HG03354 (cell line): Measurements from ENCODE around the gene MT3.
"Not testable (repeated sequence)": the region's sequence is repeated elsewhere in the genome, so short reads cannot be mapped to it uniquely, and the experiment has no call there.

Experiments
- ATAC-seq: cut with Tn5 transposase; IDR thresholded peaks from one replicate; pipeline ENCODE4 v1.9.1; 2021; ENCODE audit warnings: mild to moderate bottlenecking; ENCODE audit not compliant: unreplicated experiment, poor library complexity, severe bottlenecking

Gene MT3

DNA sequence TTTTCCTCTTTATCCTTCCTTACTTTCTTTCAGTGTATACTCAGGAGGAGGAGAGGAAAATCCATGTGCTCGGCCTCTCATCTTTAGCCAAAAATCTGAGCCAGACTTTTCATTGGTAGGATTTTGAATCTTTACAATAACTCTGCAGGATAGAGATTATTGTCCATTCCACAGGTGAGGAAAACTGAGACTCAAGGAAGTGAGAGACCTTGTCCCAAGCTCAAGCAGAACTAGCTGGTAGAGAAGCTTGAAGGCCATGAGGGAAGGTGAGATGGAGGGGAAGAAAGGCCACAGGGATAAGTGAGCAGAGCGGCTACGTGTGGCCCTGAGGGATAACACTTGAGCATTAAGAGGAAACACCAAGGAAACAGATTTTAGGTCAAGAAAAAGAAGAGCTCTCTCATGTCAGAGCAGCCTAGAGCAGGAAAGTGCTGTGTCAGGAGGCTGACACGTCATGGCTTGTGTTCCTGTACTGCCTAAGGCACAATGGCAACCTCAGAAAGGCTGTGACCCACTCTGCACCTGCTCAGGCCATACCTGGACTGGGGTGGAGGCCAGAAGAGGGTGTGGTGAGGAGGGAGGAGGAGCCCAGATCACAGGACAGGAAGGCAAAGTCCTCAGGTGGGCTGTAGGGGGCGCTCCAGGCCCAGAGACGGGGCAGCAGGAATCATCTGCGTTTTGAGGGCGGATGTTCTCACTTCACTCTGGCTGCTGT is 12.6 kb upstream of the MT3 start:
- ATAC-seq: peak; percentile 94

DNA sequence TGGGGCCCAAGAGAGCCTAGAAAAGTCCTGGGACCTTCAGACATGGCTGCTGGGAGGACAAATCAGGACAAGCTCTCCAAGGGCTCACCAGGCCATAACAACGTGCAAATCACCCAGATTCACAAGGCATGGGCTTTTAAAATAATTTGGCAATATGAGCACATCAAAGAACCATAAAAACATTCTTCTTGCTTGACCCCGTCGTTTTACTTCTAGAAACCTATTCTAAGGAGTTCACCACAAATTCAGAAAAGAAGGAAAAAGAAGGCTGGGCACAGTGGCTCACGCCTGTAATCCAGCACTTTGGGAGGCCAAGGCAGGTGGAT is 12.1 kb upstream of the MT3 start:
- ATAC-seq: no peak

DNA sequence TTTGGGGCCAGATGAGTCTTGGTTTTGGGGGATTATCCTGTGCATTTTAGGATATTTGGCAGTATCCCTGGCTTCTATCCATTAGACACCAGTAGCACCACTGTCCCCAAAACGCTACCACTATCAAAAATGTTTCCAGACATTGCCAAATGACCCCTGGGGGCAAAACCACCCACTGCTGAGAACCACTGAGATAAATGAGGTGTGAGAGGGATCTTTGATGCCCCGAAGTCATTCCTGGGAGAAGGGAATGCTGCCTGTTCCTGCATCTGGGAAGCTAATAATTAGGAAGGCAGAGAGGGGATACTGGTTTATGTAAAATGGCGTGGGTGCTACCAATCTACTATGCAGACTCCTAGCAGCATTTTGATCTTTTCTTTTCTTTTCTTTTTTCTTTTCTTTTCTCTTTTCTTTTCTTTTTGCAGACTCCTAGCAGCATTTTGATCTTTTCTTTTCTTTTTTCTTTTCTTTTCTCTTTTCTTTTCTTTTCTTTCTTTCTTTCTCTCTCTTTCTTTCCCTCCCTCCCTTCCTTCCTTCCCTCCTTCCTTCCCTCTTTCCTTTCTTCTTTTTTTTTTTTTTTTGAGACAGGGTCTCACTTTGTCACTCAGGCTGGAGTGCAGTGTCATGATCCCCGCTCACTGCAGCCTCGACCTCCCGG is 8.8 kb upstream of the MT3 start:
- no peak for ATAC-seq

DNA sequence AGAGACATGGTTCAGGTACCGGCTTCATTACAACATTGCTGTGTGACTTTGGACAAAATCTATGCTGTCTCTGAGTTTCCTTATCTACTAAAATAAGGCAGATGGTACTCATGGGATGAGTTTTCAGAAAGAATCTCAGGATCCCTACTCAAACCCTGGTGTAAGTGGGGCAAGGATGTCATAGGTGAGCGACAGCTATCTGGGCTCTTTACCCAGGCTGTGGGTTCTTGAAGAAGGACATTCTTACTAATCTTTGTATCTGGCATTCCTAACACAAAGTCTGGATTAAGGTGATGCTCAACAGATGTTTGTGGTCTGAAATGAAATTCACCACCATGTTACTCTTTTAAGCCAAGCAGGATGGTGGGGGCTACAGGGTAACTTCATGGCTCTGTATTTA is 6.4 kb upstream of the MT3 start:
- not testable (repeated sequence) for ATAC-seq

DNA sequence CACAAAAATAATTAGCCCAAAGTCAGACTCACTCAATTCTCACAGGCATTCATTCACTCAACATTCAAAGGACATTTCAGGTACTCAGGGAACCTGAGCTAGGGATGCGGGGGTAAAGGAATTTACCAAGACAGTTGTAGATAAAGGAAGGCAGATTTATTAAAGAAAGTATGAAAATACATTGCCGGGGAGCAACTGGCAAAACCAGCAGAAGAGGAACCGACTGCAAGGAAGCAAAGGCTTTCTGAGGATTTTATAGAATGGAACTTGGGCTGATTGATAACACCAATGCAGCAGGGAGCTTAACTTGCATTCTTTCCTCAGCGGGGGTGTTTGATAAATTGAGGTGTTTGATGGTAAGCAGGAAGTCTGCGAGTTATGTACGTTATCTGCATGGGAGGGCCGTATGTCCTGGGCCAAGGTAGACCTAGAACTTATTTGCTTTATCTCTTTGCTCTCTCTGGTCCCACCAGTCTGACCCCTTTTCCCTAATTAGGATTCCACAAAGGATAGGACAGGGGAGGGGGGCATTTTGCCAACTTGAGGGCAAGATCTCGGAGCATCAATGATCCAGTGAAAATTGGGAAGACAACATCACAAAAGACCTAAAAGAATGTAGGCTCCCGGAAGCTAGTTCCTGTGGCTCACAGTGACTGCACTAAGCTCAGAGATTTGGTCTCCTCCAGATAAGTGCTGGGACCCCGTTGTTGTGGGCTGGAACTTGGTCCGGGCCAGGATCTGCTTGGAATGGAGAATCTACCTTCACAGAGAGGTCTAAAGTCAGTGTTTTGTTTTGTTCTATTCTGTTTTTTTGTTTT is 5.8 kb upstream of the MT3 start:
- no peak for ATAC-seq

DNA sequence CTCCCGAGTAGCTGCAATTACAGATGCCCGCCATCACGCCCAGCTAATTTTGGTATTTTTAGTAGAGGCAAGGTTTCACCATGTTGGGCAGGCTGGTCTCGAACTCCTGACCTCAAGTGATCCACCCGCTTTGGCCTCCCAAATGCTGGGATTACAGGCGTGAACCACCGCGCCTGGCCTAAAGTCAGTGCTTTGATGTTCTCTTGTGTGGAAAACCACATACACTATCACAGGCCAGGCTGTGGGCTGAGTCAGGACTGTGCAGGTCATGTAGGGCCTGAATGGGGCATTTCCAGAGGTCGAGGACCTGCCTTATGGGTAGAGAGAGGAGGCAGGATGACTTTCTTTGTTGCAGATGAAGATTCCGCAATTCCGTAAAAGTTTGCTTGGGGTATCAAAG is 5.1 kb upstream of the MT3 start:
- ATAC-seq: no peak

DNA sequence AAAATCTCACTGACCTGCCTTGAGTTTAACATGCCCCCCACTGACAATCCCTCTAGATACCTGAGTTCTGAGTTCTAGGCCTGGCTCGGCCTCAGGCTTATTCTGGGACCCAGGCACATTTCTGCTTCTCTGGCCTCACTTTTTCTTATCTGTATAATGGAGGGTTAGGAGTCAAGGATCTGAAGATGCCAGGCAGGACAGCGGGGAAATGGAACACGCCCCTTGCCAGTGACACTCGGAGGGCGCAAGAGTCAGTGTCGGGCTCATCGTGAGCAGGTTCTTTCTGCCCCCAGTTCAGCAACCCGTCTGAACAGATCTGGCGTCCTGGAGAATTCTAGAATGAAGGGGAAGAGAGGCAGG is 567 bp upstream of the MT3 start:
- no peak for ATAC-seq

DNA sequence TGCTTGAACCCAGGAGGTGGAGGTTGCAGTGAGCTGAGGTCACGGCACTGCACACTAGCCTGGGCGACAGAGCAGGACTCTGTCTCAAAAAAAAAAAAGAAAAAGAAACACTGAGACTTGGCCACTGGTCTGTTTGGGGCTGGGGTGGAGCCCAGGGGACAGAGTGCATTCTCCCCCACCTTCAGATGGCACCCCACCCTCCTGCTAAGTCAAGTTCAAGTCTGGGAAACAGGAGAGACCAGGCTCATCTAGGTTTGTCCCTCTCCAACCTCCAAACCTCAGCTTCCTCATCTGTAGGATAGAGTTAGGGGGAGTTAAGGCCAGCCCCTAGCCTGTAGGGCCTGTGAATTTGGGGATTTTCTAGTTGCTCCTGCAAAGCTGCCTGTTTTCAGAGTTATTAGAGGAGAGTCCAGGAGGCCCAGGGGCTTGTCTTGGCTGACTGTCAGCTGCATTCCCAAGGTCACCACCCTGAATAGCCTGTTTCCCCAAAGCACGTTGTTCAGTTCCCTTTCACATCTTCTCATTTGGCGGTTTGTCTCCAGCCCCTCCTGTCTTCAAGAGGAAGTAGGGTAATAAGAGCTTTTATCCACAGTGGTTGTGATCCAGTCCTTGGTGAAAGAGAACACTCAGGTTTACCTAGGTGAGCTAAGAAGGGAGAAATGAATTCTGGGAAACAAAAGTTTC is 2.2 kb downstream of the MT3 start:
- ATAC-seq: no peak

DNA sequence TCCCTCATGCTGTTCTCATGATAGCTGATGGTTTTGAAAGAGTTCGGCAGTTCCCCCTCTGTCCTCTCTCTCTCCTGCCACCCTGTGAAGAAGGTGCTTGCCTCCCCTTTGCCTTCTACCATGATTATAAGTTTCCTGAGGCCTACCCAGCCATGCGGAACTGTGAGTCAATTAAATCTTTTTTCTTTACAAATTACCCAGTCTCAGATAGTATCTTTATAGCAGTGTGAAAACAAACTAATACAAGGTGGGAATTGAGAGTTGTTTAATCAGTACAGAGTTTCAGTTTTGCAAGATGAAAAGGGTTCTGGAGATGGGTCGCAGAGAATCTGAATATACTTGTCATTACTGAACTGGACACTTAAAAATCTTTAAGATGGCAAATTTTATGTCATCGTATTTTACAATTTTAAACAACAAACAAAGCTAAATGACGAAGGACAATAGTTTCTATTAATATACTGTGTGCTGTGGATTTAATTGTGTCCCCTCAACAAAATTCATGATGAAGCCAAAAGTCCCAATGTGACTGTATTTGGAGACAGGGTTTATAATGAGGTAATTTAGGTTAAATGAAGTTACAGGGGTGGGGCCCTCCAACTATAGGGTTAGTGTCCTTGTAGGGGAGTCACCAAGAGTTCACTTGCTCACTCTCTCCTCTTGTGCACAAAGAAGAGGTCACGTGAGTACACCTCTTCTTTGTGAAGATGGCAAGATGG is 4.4 kb downstream of the MT3 start:
- no peak for ATAC-seq

DNA sequence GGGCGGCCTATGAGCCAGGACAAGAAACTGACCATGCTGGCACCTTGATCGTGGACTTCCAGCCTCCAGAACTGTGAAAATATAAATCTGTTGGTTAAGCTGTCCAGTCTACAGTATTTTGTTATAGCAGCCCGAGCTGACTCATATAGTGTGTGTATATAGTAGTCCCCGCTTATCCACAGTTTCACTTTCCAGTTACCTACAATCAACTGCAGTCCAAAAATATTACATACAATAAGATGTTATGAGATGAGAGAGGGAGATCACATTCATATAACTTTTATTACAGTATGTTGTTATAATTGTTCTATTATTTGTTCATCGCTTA is 4.9 kb downstream of the MT3 start:
- ATAC-seq: no peak

DNA sequence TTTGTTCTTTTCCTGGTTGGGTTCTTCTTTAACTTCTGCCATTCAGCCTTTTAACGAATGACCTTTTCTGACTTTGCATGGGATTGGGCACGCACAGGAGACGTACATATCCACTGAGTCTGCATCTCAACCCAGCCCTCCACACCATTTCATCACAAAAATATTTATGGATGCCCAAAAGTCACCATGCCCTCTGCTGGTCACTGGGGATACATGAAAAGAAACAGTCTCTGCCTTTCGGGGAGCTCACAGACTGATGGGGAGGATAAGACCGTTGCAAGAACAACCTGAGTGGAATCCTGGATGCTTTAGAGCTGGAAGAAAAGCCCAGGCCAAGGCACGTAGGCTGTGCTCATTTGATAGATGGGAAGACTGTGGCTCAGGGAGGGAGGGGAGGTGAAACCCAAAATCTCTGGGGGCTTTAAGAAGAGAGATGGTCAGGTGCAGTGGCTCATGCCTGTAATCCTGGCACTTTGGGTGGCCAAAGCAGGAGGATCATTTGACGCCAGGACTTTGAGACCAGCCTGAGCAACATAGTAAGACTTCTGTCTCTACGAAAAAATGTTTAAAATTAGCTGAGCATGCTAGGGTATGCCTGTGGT is 11.2 kb downstream of the MT3 start:
- no peak for ATAC-seq

DNA sequence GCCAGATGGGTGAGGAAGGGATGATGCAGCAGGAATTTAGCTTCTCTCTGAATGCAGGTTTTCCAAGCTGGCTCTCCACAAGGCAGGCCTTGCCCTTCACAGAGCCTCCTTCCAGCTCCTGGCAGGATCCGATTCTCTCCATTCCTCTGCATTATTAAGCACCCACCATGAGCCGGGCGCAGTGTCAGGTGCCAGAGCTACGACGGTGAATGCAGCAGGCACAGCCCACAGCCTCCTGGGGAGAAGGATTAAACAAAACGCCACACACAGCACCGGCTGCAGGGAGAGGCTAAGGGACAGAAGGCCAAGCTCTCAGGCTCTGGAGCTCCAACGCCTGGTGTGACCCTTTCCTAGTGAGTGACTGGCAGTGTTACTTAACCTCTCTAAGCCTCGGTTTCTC is 12.0 kb downstream of the MT3 start:
- ATAC-seq: no peak

DNA sequence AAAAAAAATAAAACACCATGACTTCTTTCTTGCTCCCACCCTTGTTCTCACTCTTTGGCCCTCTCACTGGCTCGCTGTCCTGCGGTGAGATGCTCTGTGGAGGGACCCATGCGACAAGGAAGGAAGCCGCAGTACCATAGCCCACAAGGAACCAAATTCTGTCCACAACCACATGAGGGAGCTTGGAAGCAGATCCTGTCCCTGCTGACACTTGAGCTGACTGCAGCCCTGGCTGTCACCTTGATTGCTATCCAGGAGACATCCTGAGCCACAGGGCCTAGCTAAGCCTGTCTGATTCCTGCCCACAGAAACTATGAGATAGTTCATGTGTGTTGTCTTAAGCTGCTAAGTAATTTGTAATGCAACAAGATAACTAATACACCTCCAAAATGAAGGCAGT is 14.3 kb downstream of the MT3 start:
- ATAC-seq: no peak

DNA sequence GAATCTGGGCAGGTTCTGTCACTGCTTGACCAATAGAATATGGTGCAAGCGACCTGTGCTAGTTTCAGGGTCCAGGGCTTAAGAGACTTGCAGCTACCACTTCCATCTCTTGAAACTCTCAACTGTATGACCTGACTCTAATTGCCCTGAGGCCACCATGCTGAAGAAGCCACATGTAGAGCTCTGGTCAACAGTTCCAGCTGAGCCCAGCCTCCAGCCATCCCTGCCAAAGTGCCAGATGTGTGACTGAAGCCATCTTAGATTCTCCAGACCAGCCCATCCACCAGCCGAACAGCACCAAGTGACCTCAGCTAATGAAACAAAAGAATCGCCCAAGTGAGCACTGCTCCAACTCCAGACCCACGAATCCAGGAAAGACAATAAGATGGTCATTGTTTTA is 15.6 kb downstream of the MT3 start:
- no peak for ATAC-seq

DNA sequence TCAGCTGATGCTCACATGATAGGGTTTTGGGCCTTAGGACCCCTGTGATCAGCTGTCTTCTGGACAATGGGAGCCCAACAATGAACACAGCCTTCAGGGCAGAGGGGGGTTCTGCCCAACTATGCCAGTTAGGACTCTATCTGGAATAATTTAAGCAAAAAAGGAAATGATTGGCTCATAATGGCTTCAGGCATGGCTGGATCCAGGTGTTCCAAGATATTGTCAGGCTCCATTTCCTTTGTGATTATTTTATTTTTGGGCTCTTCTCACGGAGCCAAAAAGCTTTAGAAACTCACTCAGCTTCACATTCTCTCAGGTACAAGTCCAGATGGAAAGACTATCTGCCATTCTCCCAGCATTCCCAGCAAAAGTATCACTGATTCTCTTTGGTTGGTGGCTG is 16.1 kb downstream of the MT3 start:
- ATAC-seq: no peak

DNA sequence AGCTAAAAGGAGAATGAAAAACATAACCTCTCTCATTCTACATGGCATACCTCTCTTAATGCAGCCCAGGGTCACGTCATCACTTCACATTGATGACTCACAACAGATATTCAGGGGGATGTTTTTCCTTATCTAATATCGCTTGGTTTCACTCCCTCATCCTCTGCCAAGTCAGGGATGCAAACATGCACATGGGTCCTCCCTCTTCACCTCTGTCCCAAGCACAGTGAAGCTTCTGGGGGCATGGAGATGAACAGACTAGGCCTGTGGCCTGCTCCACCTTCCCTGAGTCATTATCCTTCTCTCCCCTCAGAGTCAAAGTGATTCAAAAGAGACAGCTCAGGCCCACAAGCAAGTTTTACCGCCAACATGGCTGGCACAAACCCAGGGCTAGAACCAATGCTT is 16.7 kb downstream of the MT3 start:
- no peak for ATAC-seq

DNA sequence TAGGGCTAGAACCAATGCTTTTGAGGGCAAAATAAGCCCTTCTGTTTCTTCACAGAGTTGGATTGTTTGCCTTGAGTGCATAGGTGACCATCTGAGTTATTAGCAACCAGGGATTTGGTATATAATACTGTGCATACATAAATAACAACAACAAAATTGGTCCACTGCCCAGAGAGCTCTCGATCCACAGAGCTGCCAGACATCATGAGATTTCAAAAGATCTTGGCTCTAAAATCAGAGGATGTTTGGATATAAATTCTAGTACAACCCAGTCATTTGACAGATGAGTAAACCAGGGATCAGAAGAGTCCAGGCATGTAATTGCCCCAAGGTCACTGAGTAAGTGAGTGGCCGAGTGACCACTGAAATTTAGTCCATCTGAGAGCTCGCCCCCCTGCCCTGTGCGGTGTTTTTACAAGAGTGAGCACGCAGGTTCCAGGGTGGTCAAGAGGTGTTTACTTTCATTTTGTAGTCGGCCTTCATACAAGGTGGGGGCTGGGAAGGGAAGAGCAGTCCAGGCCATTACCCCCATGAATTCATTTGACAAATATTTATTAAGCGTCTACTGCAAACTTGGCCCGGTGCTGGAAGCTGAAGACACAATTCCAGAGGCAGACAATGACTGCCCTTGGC is 17.3 kb downstream of the MT3 start:
- ATAC-seq: no peak

DNA sequence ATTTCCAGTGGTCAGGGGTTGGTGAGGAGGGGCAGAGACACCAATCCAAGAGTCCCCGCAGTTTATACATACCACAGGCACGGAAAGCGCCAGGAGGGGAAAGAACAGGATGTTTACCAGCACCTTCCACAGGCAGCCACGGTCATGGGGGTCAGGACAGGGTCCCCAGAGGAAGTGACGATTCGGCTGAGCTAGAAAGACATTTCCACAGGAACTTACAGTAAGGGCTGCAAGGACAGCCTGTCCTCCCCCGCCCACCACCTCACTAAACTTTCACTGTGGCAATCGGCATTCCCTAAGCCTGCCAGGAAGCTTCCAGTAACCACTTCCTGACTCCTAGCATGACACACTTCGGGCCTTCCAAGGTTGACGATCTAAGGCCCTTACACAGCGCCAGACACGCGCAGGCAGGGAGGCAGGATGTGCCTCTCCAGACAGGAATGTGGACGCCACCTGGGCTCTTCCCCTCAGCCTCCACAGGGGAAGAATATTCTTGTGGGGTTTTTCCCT is 17.8 kb downstream of the MT3 start:
- ATAC-seq: no peak

DNA sequence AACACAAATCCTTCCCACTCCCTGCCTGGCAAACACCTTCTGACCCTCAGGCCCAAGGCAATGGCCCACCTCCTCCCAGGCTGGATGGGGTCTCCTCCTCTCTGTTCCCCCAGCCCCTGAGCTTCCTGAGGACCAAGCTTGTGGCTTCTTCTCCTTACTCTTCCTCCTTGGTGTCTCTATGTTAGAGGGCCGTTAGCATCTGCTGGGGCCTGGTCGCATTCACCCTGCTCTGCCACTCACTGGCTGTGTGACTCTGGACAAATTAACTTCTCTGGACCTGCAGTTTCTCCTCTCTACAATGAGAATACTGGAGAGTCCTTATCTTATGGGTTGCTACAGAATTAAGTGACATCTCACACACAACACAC is 18.3 kb downstream of the MT3 start:
- ATAC-seq: no peak
